SKM-1 (cell line): ENCODE results near the gene GALNT18.
"Not testable (repeated sequence)": the region's sequence is repeated elsewhere in the genome, so short reads cannot be mapped to it uniquely, and the experiment has no call there.

ENCODE experiments used
- DNase-seq: peaks from one replicate; lab custom pipeline; 2025; ENCODE audit not compliant: unreplicated experiment; lab: John Stamatoyannopoulos, UW

The GALNT18 gene

GRCh38 chr11:11467312-11467711 lies 154.5 kb downstream of the GALNT18 start:
- DNase-seq = no peak

- no peak for DNase-seq
Observed at GRCh38 chr11:11464555-11464954, 157.2 kb downstream of the GALNT18 start.

- DNase-seq = no peak
Observed at GRCh38 chr11:11463405-11463804, 158.4 kb downstream of the GALNT18 start.

DNA sequence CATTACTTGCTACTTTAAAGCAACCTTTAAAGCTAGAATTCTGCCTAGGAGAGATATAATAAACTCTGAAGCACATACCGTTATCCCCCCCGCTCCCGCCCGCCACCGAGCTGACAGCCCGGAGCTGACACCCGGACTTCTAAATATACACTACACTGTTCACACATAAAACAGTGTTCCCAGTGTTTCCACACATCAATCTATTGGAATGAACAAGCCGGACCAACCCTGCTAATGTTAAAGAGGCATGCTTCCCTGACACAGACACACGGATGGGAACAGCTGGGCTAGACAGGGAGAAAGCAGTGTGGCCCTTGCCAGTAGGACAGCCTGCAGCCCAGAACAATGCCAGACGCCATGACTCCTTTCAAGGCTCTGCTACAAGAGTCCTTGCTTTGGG lies 160.3 kb downstream of the GALNT18 start:
- DNase-seq = no peak

DNA sequence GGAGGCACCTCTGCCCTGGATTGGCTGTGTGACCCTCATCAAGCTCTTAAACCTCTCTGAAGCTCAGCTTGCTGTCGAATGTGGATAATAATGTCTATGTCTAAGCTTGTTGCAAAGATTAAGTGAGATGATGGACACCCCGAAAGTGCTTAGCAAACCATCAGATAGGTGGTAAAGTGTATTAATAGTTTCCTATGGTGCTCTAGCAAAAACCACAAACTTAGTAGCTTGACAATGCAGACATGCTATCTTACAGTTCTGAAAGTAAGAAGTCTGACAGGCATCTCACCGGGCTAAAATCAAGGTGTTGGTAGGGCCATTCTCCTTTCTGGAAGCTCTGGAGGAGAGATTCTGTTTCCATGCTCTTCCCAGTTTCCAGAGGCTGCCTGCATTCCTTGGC lies 162.2 kb downstream of the GALNT18 start:
- no peak for DNase-seq

- DNase-seq = no peak
Observed at GRCh38 chr11:11458485-11458884, 163.3 kb downstream of the GALNT18 start.

GRCh38 chr11:11458001-11458400 lies 163.8 kb downstream of the GALNT18 start:
- no peak for DNase-seq

DNA sequence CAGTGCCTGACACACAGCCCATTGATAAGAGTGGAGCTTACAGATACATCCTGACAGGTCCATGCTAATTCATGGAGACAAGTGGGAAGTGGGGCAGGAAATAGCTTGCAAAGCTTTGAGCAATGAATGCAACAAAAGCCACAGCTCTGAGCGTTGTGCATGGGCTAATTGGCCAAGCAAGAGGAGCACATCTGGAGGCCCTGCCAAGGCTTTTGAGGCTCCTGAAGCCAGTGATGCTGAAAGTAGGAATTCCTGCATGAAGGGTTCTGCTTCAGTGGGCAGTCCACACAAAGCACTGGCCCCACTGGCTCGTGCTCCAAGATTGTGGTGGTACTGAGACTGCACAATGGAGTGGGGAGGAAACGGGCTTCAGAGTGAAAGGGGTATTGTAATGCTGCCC lies 164.9 kb downstream of the GALNT18 start:
- no peak for DNase-seq

DNA sequence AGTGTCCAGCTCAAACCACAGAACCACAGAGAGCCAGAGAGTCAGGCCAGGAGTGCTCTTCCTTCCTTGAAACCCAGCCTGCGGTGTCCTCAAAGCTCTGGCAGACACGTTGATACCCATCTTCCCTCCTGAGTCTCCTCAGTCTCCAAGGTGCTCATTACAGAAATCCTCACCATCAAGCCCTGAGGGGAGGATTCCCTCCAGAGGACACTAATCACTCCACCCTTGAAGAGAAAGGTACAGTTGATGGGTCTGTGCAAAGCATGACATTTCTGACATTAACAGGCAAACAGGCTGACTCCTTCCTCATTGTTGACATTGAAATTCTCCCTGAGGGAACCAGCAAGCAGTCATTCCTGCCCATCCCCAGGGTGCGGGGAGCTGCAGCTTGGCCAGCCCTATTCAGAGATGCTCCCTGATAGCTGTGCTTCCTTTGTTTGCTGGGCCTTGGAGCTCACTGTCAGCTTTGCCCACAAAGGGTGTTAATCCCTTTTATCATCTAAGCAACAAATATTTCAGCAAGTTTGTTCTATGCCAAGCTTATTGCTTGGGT lies 167.1 kb downstream of the GALNT18 start:
- DNase-seq = no peak

- DNase-seq = no peak
Observed at GRCh38 chr11:11451501-11452005, 170.3 kb downstream of the GALNT18 start.

DNA sequence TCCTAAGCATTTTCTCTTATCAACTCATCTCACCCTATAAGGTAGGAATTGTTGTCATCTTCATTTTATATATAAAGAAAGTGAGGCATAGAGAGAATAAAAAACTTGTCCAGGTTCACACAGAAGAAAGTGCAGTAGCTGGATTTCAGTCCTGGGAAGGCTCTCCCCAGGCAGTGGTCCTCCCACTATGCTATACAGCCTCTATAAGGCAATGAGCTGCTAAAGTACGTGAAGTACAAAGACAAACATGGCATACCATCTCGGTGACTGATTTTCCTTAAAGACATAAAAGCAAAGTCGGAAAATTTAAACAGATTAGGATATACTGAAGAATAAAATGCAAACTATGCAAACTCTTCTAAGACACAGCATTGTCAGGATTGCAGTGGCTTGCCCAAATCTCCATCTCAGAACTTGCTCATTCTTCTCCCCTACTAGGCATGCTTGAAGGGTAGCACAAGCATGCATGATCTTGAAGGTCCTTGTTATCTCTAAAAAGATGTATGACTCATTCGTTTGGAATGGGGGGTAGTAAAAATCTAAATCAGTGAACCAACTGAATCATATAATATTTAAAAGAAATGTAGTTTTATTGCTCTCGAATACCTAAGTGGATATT lies 171.0 kb downstream of the GALNT18 start:
- DNase-seq = no peak

- DNase-seq = no peak
Observed at GRCh38 chr11:11449327-11449726, 172.5 kb downstream of the GALNT18 start.

DNA sequence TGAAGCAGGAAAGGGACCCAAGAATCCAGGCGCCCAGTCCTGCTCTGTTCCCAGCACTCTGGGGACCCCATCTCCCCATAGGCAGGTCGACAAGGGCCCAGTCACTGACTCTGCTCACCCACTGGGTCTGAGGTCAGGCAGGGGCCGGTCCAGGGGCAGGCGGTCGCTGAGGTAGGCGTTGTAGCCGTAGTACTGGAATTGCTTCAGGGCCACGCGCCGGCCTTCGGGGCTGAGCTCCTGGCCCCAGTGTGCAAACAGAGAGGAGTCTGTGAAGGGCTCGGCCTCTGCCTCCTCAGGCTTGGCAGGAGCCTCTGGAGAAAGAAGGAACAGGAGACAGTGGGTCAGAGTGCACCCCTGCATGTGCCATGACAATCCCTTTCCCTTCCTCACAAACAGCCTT lies 173.2 kb downstream of the GALNT18 start:
- DNase-seq = no peak

DNA sequence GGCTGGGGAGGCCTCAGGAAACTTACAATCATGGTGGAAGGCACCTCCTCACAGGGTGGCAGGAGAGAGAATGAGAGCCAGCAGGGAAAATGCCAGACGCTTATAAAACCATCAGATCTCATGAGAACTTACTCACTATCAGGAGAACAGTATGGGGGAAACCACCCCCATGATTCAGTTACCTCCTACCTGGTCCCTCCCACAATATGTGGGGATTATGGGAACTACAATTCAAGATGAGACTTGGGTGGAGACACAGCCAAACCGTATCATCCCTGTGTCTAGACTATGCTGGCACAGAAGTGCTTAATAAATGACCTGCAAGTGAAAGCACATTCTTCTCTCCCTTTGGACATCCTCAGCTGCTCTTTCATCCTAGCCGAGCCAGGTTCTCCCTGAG lies 174.2 kb downstream of the GALNT18 start:
- DNase-seq = not testable (repeated sequence)

- peak; percentile 73 for DNase-seq
Observed at GRCh38 chr11:11446967-11447366, 174.8 kb downstream of the GALNT18 start.

GRCh38 chr11:11446564-11446963 lies 175.2 kb downstream of the GALNT18 start:
- DNase-seq = no peak

DNA sequence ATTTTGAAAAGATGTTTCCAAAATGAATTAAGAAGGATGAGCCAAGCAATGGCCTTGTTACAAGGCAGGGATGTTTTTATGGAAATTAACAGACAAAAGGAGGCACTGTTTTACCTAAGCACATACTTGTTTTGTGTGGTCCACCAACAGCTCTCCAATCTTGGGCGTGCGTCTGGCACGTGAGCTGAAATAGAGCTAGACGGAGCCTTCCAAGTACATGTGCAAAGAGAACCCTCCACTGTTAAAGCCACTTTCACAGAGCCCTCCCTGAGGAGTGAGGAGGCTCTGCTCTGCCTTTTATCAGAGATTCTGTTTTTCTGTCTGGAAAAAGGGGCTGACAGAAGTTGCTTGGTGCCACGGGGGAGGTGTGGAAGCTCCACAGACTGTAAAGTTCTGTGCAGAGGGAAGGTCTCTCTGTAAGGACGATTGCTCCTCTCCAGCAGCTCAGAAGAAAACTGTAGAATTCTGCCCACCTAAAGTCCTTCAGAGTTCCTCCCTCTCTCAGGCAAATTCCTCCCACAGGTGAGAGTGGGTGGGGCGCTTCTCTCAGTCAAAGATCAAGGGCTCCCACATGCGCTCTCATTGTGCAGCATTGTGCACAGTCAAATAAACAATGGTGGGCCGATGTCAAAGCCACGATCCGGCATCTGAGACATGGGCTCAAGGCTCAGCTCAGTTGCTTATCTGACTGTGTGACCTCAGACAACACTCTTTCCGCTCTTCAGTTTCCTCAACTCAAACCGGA lies 176.2 kb downstream of the GALNT18 start:
- DNase-seq = no peak

GRCh38 chr11:11444804-11445131 lies 177.0 kb downstream of the GALNT18 start:
- DNase-seq = no peak

DNA sequence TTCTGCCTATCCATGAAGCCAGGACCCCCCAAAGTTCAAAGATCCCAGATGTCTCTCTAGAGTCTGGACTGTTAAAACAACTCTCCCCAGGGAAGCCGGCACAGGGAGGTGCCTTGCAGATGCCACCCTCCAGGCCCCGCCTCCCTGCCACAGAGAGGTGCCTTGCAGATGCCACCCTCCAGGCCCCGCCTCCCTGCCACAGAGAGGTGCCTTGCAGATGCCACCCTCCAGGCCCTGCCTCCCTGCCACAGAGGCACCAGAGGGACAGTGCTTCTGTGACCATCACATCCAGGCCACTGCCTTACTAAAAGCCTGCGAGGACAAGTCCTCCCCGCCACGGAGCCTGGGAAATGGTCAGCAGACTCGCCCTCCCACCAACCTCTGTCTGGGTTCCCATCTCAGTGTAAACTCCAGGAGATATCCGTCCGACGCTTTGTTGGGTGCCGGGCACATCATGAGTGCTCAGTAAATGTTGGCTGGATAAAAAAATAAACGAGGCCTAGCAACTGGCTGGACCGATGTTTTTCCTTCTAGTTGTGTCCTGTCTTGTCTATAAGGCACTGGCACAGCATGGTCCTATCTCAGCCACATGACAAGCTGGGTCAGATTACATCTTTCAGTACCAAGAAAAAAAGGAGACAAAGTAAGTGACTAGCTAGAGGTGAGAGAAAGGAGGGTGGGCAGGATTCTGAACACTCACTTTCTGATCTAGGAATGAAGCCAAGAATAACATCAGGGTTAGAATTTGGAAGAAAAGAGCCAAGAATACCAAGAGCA lies 177.6 kb downstream of the GALNT18 start:
- DNase-seq = no peak

GRCh38 chr11:11442791-11443190 lies 179.0 kb downstream of the GALNT18 start:
- DNase-seq = no peak

GRCh38 chr11:11441516-11441915 lies 180.3 kb downstream of the GALNT18 start:
- no peak for DNase-seq

DNA sequence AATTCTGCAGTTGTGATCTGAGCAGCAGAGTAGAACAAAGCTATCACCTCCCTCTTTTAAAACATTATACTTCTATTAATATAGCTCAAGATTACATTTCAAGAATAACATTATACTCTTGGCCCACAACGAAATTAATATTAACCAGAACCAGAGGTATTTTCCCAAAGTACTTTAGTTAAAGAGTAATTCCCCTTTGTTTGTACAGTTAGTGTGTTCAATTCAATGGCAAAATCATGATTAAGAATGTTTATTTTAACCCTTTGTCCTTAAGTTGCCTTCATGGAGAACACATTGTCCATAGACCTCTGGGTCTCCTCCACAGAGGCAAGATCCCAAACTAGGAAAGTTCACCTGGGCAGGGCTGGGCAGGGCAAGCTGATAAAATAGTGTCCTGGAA lies 180.7 kb downstream of the GALNT18 start:
- DNase-seq = no peak
